Measurements from ENCODE around the gene NRXN3.
A peak's percentile ranks its signal among the peaks of the same experiment; 100 is the strongest.
"Not testable (repeated sequence)": the region's sequence is repeated elsewhere in the genome, so short reads cannot be mapped to it uniquely, and the experiment has no call there.

Gene NRXN3

DNA sequence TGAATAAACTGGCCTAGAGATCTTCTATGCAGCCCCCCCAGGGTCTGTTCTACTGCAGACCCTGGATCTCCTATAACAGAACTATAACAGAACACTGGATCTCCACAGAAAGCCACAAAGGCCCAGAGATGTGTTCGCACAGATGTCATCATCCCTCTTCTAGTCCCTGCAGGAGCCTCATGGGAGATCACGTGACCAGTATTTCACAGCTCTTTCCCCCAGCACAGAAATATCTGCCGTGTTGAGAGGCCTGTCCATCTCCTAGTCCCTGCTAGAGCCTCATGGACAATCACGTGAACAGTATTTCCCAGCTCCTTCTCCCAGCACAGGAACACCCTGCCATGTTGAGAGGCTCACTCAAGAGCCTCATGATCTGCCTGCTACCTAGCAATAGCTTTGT is 331.7 kb downstream of the NRXN3 start:
- no peak for DNase-seq

DNA sequence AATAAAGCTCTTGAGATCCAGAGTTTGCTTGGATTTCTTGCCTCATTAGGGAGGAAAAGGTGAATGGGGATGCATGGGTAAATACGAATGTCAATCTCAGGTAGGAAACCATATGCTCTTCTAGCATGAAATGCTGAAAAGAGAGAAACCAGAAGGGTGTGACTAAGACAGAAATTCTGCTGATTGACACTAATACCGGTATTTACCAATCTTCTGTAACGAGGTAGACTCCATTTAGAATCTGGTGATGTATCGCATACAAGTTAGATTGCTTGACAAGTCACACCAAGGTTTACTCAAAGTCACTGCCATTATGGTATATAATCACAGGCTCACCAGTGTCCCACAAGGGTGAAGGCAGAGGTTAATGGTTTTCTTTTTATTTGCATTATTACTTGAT is 337.9 kb downstream of the NRXN3 start:
- DNase-seq = no peak

DNA sequence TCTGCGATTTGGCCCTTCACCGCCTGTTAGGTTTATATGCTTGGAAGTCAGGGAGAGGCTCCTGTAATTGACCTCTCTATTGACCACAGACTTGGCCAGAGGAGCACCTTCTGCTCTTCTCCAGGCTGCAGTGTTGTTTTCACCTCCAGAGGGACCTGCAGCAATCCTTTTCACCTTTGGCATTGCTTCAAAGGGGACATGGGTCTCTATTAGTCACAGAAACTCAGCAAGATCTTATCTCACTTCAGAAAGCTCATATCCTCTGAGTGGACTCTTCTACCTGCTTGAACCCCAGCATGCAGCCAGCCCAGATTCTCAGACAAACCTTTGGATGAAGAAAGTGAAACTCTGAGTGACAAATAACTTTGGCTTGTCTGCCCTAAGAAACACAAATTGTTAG is 339.3 kb downstream of the NRXN3 start:
- no peak for DNase-seq

- no peak for DNase-seq
These were observed 341.8 kb downstream of the NRXN3 start for GRCh38 chr14:78512021-78512420.

DNA sequence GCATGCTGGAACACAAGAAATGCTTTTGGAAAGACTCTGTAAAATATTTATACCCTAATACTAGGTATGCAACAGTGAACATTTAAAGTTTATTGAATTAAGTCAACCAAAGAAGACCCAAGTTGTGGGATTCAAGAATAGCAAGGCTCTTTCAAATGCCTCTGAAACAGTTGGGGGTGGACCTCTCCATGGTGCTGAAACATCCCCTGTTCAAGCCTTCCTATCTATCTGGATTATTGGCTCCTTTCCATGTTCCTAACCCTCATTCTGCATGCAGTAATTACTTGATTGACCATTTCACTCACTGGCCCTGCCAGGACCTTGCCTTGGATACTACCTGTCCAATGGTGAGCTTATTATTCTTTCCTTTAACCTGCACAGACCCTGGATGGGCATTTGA is 349.7 kb downstream of the NRXN3 start:
- DNase-seq = peak; percentile 13

- DNase-seq = no peak
These were observed 354.0 kb downstream of the NRXN3 start for GRCh38 chr14:78524196-78524595.

- no peak for DNase-seq
These were observed 354.6 kb downstream of the NRXN3 start for GRCh38 chr14:78524766-78525165.

- peak; percentile 10 for DNase-seq
These were observed 359.9 kb downstream of the NRXN3 start for GRCh38 chr14:78530078-78530477.

- no peak for DNase-seq
These were observed 364.0 kb downstream of the NRXN3 start for GRCh38 chr14:78534141-78534540.

GRCh38 chr14:78535041-78535440 is 364.9 kb downstream of the NRXN3 start:
- DNase-seq = no peak

DNA sequence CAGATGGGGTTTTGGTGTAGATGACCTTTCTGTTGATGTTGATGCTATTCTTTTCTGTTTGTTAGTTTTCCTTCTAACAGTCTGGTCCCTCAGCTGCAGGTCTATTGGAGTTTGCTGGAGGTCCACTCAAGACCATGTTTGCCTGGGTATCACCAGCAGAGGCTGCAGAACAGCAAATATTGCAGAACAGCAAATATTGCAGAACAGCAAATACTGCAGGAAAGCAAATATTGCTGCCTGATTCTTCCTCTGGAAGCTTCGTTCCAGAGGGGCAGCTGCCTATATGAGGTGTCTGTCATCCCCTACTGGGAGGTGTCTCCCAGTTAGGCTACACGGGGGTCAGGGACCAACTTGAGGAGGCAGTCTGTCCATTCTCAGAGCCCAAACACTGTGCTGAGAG is 371.6 kb downstream of the NRXN3 start:
- DNase-seq = not testable (repeated sequence)

- no peak for DNase-seq
These were observed 373.3 kb downstream of the NRXN3 start for GRCh38 chr14:78543433-78543832.

DNA sequence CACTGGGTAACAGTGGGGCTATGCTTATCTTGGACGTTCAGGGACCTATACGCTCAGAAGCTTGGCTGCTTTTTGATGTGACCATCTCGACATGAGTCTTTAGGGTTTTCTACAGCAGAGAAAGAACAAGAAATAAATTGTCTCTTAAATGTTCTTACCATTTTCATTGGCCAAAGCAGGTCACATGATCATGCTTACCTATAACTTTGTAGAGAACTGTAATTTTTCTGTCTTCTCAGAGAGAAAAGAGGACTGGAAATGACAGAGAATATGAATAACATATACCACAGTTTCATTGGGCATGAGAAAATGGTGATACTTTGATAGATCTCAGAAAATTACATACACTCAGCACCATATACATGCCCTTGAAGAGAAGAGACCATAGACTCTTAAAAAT is 390.9 kb downstream of the NRXN3 start:
- no peak for DNase-seq

DNA sequence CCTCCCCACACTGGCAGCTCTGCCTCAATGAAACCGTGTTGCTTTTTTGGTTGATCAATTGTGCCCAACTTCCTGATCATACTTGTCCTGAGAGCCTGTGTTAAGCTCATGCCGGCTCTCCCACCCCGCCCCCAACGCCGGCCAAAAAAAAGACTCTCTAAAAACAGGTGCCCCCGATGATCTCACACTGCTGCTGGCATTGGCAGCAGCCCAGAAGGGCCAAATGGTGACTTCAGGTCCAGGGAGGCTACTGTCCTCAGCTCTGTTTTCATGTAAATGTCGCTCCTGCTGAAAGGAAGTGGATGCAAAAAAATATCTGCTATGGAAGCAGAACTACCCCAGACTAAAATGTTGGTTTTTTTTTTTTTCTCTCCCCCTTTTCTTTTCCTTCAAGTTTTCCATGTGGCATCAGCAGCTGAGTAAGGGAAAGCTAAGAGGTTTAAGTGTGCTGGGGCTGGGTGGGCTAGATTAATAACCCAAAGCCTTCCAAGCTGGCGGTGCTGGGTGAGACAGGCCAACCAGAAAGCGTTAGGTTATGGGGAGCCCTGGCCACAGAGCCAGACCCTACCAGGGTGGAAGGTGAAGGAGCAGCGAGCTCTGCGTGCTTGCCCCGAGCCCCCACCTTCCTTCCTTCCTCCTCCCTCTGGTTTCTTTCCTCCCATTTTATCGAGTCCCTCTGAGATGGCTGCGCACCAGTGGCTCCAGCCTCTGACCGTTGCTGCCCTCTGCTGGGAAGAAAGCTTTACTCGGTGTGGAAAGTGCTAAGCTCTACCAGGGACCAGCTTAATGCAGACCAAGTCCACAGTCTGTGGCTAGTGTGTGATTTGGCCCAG is 396.1 kb downstream of the NRXN3 start:
- DNase-seq = peak; percentile 72

DNA sequence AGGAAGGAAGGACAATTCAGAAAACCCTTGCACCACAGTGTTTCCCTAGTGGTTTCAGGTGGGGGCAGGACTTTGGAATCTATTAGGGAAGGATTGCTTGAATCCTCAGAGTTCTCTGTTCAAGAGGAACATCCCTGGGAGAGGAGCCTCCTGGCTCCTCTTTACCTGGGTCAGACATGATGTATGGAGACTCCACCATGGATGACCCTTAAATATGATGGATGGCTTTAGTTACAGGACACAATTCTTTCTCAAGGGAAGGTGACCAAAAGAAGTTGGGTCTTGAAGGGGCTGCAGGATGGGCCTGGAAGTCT is 396.6 kb downstream of the NRXN3 start:
- no peak for DNase-seq

DNA sequence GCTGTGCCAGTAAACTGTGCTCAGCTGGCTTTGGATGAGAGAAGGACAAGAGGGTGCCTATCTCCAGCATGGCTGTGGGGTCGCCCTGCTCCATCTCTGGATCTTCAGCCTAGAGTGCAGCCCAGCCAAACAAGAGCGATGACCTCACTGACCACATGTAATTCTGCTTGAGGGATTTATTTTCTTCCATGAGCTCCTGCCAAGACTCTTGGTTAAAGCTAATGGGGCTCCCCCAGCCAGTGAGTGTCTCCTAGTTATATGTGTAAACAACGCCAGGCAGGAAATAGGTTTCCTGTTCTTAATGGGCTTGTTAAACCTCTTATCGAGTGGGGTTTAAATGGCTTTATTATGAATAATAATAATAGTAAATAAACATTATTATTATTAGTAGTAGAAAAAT is 397.2 kb downstream of the NRXN3 start:
- no peak for DNase-seq

DNA sequence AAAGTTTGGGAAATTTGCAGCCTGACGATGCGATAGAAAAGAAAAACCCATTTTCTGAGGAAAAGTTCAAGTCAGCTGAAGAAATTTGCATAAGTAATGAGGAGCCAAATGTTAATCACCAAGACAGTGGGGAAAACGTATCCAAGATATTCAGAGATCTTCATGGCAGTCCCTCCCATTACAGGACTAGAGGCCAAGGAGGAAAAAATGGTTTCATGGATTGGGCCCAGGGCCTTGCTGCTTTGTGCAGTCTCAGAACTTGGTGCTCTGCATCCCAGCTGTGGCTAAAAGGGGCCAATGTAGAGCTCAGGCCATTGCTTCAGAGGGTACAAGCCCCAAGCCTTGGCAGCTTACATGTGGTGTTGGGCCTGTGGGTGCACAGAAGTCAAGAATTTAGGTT is 403.6 kb downstream of the NRXN3 start:
- DNase-seq = not testable (repeated sequence)

DNA sequence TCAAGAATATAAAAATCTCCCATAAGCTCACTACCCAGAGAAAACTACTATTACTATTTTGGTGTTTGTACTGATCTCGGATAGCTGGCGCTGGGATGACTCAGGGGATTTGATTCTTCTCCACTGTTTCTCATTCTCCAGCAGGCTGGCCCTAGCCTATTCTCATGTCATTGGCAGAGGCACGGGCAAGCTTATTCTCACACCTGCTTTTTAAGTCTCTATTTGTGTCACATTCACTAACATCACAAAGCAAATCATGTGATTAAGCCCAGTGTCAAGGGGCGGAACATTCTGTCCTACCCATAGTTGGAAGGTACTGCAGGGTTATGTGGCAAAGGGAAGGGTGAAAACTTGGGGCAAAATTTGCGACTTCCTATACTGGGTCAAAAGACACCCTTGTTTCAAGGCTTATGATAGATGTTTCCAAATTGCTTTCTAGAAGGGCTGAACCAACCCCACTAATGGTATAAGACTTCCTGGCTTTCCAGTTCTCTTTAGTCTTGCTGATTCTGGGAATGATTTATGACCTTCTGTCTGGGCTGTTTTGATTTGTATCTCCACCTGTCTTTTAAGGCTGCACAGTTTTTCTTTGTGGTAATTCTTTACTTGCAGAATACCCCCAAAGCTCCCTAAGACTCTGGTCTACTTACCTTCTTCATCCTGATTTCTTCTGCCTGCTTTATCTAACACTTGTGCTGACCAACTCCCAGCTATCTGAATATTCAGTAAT is 406.4 kb downstream of the NRXN3 start:
- no peak for DNase-seq

DNA sequence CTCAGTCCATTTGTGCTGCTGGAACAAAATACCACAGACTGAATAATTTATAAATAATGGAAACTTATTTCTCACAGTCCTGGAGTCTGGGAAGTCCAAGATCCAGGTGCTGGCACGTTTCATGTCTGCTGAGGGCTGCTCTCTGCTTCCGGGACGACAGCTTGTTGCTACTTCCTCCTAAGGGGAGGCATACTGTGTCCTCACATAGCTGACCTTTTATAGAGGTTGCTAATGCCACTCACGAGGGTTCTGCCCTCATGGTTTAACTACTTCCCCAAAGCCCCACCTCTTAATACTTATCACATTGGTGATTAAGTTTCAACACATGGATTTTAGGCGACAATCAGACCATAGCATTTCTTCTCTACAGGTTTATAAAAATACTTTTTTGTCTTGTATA is 411.1 kb downstream of the NRXN3 start:
- no peak for DNase-seq

GRCh38 chr14:78586681-78587080 is 416.5 kb downstream of the NRXN3 start:
- no peak for DNase-seq

GRCh38 chr14:78588906-78589305 is 418.7 kb downstream of the NRXN3 start:
- DNase-seq = no peak

GRCh38 chr14:78592616-78593219 is 422.5 kb downstream of the NRXN3 start:
- no peak for DNase-seq

- DNase-seq = no peak
These were observed 423.8 kb downstream of the NRXN3 start for GRCh38 chr14:78593949-78594348.

DNA sequence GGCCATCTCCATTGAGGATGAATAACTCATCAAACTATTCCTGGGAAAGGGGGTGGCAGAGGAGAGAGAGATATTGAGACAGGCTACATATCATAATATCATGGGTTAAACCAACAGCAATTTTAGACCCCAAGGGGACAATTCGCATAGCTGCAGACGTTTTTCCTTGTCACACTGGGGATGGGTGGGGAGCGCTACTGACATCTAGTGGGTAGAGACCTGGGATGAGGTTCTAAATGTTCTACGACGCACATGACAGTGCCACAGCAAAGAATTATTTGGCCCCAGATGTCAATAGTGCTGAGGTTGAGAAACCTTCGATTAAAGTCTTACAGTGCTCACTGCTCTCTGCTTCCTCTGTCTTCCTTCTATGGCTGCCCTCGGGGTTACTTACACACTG is 425.6 kb downstream of the NRXN3 start:
- peak; percentile 4 for DNase-seq
